ENCODE measurements around the gene MTCL3.

Gene MTCL3

GRCh38 chr6:127452803-127453202 lies 66.3 kb downstream of the MTCL3 start:
- POLR2A ChIA-PET (ENCODE audit: low non-redundant PET): no interaction called here

GRCh38 chr6:127451388-127451787 lies 67.7 kb downstream of the MTCL3 start:
- H3K27ac ChIP-seq: no peak overlapping the region
- no peak for DNase-seq (ENCODE audit: low spot score)
- CTCF ChIA-PET: no interaction called here
- POLR2A ChIA-PET (ENCODE audit: low non-redundant PET): no interaction called here
- TF ChIP-seq, protein P1, sequence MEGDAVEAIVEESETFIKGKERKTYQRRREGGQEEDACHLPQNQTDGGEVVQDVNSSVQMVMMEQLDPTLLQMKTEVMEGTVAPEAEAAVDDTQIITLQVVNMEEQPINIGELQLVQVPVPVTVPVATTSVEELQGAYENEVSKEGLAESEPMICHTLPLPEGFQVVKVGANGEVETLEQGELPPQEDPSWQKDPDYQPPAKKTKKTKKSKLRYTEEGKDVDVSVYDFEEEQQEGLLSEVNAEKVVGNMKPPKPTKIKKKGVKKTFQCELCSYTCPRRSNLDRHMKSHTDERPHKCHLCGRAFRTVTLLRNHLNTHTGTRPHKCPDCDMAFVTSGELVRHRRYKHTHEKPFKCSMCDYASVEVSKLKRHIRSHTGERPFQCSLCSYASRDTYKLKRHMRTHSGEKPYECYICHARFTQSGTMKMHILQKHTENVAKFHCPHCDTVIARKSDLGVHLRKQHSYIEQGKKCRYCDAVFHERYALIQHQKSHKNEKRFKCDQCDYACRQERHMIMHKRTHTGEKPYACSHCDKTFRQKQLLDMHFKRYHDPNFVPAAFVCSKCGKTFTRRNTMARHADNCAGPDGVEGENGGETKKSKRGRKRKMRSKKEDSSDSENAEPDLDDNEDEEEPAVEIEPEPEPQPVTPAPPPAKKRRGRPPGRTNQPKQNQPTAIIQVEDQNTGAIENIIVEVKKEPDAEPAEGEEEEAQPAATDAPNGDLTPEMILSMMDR (conservative IDR thresholded peaks at IDR 0.05; ENCODE audit: low read depth): no peak

More at GRCh38 chr6:127452803-127453202, 66.3 kb downstream of the MTCL3 start:
- no peak for DNase-seq (ENCODE audit: low spot score)
- TF ChIP-seq, protein P1 (conservative IDR thresholded peaks at IDR 0.05; ENCODE audit: low read depth): no peak
- no peak overlapping the region for H3K27ac ChIP-seq
- CTCF ChIA-PET: interaction anchor here (0.7 kb wide), 1 partner anchor 10 kb away, joined by 4 read pairs; no protein-coding TSS in a partner anchor

DNA sequence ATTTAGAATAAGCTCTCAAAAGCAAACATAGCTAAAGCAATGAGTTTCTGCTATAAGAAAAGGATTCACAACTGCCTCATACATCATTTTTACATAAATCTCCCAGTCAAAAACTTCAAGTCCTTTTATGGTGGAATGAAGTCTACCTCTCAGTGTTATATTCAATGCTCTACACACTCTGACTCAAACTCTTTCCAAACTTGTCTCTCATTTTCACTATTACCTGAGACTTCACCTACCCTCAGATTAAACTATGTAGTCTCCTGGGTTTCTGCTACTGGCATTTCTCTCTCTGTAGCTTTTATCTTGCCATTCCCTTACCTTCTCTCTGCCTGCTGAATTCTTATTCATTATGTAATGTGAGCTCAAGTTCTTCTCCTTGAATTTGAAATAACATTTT lies 71.4 kb downstream of the MTCL3 start:
- TF ChIP-seq, protein P1 (conservative IDR thresholded peaks at IDR 0.05; ENCODE audit: low read depth): no peak
- no peak for DNase-seq (ENCODE audit: low spot score)
- POLR2A ChIA-PET (ENCODE audit: low non-redundant PET): no interaction called here
- no peak overlapping the region for H3K27ac ChIP-seq
- CTCF ChIA-PET: interaction anchor here (0.7 kb wide), 2 partner anchors 349 to 616 kb away, joined by 3 to 6 read pairs; no protein-coding TSS in a partner anchor

DNA sequence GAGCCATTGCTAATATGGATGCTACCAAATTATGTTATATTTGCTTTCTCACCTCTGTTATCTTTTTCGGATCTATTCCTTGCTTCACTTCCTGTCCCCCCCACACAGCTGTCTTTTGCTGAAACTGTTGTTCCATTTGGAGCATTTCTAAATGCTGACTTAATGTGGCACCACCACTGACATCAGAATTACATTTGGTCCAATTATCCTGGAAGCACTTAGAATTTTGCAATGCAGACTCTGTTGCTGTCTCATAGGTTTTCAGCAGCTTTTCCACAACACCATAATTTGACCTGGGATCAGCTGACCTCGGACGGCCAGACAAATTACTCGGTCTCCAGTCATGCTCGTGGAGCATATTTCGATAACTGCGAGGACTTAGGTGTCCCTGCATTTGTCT lies 72.8 kb downstream of the MTCL3 start:
- POLR2A ChIA-PET (ENCODE audit: low non-redundant PET): no interaction called here
- TF ChIP-seq, protein P1 (conservative IDR thresholded peaks at IDR 0.05; ENCODE audit: low read depth): no peak
- CTCF ChIA-PET: no interaction called here

GRCh38 chr6:127441881-127442280 lies 77.3 kb downstream of the MTCL3 start:
- ChIA-PET POLR2A (ENCODE audit: low non-redundant PET) (no interaction called here), CTCF (interaction anchor here (0.7 kb wide), 1 partner anchor 495 kb away, joined by 3 read pairs; no protein-coding TSS in a partner anchor)
- DNase-seq (ENCODE audit: low spot score): no peak
- TF ChIP-seq, protein P1 (conservative IDR thresholded peaks at IDR 0.05; ENCODE audit: low read depth): no peak
- no peak overlapping the region for H3K27ac ChIP-seq

More for the DNA sequence above, 72.8 kb downstream of the MTCL3 start:
- no peak overlapping the region for H3K27ac ChIP-seq
- no peak for DNase-seq (ENCODE audit: low spot score)

DNA sequence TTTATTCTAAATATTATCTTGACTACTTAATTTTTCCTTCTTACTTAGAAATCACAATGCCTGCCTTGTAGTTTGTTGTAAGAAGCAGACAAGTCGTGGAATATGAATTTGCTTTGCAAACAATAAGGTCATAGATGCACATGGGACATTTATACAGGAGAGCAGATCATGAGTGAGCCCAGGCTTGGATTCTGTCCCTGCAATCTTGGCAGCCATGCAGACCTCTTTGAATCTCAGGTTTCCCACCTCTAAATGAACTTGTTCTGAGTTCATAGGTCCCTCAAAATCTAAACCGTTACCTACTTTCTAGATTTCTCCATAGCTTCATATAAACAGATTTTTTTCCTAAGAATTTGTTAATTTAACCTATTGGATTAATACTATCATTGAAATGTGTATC lies 79.4 kb downstream of the MTCL3 start:
- TF ChIP-seq, protein P1 (conservative IDR thresholded peaks at IDR 0.05; ENCODE audit: low read depth): no peak
- CTCF ChIA-PET: interaction anchor here (0.7 kb wide), 1 partner anchor 1972 kb away, joined by 3 read pairs; no protein-coding TSS in a partner anchor
- H3K27ac ChIP-seq: no peak overlapping the region
- POLR2A ChIA-PET (ENCODE audit: low non-redundant PET): no interaction called here
- DNase-seq (ENCODE audit: low spot score): no peak

All from RWPE1 (cell line).